NT2/D1 (cell line): ENCODE measurements around the gene TRPC6.

Experiments used
- DNase-seq: peaks from one replicate; pipeline ENCODE4 v3.0.0-alpha.2; 2011; ENCODE audit warnings: low read depth, low spot score
- H3K27me3 ChIP-seq: 2 replicates; pipeline ENCODE4 v1.6.0; 2011; ENCODE audit warnings: mild to moderate bottlenecking; ENCODE audit not compliant: insufficient read length, insufficient read depth
- H3K36me3 ChIP-seq: 2 replicates; pipeline ENCODE4 v1.6.1; 2011; ENCODE audit warnings: mild to moderate bottlenecking, low read length, mixed read lengths; ENCODE audit not compliant: insufficient read depth, insufficient read length
- H3K4me1 ChIP-seq: 2 replicates; pipeline ENCODE4 v1.5.1; 2011; ENCODE audit not compliant: insufficient read depth, insufficient read length
- H3K4me3 ChIP-seq: 2 replicates; pipeline ENCODE4 v1.5.1; 2011; ENCODE audit warnings: low read depth; ENCODE audit not compliant: insufficient read length
- H3K9ac ChIP-seq: 2 replicates; pipeline ENCODE4 v1.6.0; 2011; ENCODE audit warnings: low read depth; ENCODE audit not compliant: insufficient read length
- H3K9me3 ChIP-seq: 2 replicates; pipeline ENCODE4 v1.5.1; 2011; ENCODE audit warnings: mild to moderate bottlenecking, low read length; ENCODE audit not compliant: insufficient read depth
- SUZ12 ChIP-seq: IDR thresholded peaks from 2 replicates; pipeline ENCODE4 v1.6.1; 2011; ENCODE audit not compliant: insufficient read length, insufficient read depth; ENCODE audit errors: extremely low read depth
- YY1 ChIP-seq: IDR thresholded peaks from 2 replicates; pipeline ENCODE4 v1.6.1; 2011; ENCODE audit not compliant: insufficient read length, insufficient read depth
- ZNF274 ChIP-seq: IDR thresholded peaks from 2 replicates; pipeline ENCODE4 v1.6.1; 2011; ENCODE audit warnings: mild to moderate bottlenecking, low read depth, low read length

The TRPC6 gene

DNA sequence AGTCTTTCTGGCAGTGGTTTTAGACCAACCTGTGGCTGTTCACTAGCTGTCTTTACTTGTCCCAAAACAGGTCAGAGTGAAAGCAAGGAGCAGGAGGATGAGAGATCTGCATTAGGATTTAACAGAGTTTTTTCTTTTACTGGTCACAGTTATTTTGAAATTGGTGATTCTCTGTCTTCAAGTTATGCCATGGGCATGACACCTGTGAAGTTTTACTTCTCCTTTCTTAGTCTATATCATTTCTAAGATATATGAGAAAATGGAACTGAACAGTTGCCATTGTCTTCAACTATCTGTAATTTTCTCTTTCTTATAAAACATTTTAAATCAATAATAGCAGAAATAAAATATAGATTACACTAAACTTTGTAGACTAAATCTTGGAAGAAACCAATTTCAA, 60.6 kb downstream of the TRPC6 start:
- H3K4me3 ChIP-seq, result no peak overlapping the region
- H3K9me3 ChIP-seq, result peaks cover 24% of the 10 kb centered on the region; the same call in 1 of the 2 replicates
- no peak for DNase-seq
- H3K4me1 ChIP-seq, result no peaks in the 10 kb centered on the region
- TF ChIP-seq ZNF274 (no peak), YY1 (no peak), SUZ12 (no peak)
- no peaks in the 10 kb centered on the region for H3K27me3 ChIP-seq
- no peak overlapping the region for H3K9ac ChIP-seq
- no peaks in the 10 kb centered on the region for H3K36me3 ChIP-seq

DNA sequence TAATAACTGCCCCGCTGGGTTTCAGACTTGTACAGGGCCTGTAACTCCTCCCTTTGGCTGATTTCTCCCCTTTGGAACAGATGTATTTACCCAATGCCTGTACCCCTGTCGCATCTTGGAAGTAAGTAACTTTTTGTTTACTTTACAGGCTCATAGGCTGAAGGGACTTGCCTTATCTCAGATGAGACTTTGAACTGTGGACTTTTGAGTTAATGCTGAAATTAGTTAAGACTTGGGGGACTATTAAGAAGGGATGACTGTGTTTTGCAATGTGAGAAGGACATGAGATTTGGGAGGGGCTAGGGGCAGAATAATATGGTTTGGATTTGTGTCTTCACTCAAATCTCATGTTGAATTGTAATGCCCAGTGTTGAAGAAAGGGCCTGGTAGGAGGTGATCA, 62.0 kb downstream of the TRPC6 start:
- Histone ChIP-seq H3K4me1 (no peaks in the 10 kb centered on the region), H3K4me3 (no peak overlapping the region), H3K9ac (no peak overlapping the region), H3K9me3 (peaks cover 24% of the 10 kb centered on the region; the same call in 1 of the 2 replicates), H3K36me3 (no peaks in the 10 kb centered on the region), H3K27me3 (no peaks in the 10 kb centered on the region)
- no peak for DNase-seq
- no peak for TF ChIP-seq SUZ12
- no peak for TF ChIP-seq YY1
- no peak for TF ChIP-seq ZNF274

DNA sequence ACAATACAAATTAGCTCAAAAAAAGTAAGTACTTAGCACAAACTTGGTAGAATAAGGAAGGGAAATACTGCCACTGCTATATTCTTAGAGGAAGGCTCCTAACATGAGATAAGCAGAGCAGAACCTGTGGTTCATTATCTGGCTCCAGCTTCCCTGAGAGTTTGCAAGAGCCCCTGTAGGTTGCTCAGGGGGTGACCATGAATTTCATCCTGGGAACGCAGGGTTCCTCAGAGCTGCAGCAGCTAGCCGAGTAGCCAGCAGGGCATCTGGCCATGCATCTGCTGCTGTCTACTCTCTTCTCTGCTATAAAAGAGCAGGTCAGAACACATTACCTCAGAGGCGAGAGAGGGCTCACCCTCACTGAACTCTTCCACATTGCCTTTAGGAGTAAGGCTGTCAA, 67.3 kb downstream of the TRPC6 start:
- no peak for TF ChIP-seq SUZ12
- no peak for TF ChIP-seq ZNF274
- TF ChIP-seq YY1, result no peak
- DNase-seq, result peak; percentile 3
- H3K4me1 ChIP-seq, result no peaks in the 10 kb centered on the region
- H3K9ac ChIP-seq, result no peak overlapping the region
- no peak overlapping the region for H3K4me3 ChIP-seq
- H3K27me3 ChIP-seq, result no peaks in the 10 kb centered on the region
- H3K9me3 ChIP-seq, result peaks cover 10% of the 10 kb centered on the region; the same call in 1 of the 2 replicates
- no peaks in the 10 kb centered on the region for H3K36me3 ChIP-seq

DNA sequence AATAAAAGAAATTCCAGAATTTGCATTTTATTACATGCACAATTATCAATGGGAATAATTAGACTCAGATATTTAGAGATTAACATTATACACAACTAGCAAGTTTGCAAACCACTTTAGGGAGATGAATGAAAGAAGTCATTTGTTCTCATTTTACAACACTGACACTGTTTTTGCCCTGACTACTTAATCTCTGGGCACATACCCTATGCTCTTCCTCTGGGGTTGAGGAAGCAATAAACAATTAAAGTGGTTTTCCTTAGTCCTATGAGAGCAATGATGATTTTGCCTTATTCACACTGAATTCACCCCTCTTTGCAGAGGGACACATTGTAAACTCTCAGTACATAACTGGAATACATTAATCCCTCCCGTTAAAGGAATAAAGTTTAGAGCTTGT, 72.7 kb downstream of the TRPC6 start:
- DNase-seq, result no peak
- TF ChIP-seq ZNF274 (no peak), SUZ12 (no peak), YY1 (no peak)
- Histone ChIP-seq H3K9ac (no peak overlapping the region), H3K4me3 (no peak overlapping the region), H3K27me3 (no peaks in the 10 kb centered on the region), H3K9me3 (no peaks in the 10 kb centered on the region), H3K36me3 (no peaks in the 10 kb centered on the region), H3K4me1 (no peaks in the 10 kb centered on the region)

DNA sequence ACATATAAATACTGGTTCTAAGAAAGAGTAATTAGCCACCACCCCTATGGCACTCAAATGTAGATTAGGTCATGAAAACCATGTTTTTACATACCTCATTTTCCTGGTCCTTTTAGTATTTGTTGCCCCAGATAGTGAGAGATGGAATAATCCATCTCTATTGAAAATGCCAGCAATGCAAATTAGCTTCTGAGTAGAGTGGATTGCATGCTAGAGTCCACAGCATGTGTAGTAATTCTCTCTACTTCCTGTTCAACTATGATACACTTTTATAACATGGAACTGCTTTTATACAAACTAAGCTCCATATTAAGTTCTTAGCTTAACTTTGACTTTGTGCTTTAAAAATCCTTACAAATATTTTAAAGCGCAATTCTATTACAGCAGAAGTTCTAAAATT, 73.2 kb downstream of the TRPC6 start:
- H3K4me3 ChIP-seq, result no peak overlapping the region
- H3K9ac ChIP-seq, result no peak overlapping the region
- H3K4me1 ChIP-seq, result no peaks in the 10 kb centered on the region
- TF ChIP-seq YY1, result no peak
- TF ChIP-seq SUZ12, result no peak
- TF ChIP-seq ZNF274, result no peak
- DNase-seq, result no peak
- no peaks in the 10 kb centered on the region for H3K36me3 ChIP-seq
- no peaks in the 10 kb centered on the region for H3K9me3 ChIP-seq
- H3K27me3 ChIP-seq, result no peaks in the 10 kb centered on the region

DNA sequence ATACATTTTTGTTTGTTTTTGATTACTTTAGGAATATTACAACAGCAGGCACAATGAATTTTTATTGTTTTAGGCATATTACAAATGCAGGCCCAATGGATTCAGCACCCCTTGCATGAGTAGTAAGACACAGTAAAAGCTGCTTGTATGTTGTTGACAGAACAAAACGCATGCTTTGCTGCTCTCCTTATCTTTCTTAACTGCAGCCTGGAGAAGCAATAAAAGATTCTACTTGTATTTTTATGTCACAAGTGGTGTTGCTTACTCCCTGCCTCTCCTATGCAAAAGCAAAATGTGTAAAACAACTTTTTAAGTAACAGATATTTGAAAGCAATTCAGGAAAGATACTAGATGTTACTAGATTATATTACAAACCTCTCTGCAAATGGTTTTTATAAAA, 73.9 kb downstream of the TRPC6 start:
- Histone ChIP-seq H3K36me3 (no peaks in the 10 kb centered on the region), H3K9me3 (no peaks in the 10 kb centered on the region), H3K4me3 (no peak overlapping the region), H3K4me1 (no peaks in the 10 kb centered on the region), H3K27me3 (no peaks in the 10 kb centered on the region), H3K9ac (no peak overlapping the region)
- TF ChIP-seq YY1 (no peak), ZNF274 (no peak), SUZ12 (no peak)
- no peak for DNase-seq

DNA sequence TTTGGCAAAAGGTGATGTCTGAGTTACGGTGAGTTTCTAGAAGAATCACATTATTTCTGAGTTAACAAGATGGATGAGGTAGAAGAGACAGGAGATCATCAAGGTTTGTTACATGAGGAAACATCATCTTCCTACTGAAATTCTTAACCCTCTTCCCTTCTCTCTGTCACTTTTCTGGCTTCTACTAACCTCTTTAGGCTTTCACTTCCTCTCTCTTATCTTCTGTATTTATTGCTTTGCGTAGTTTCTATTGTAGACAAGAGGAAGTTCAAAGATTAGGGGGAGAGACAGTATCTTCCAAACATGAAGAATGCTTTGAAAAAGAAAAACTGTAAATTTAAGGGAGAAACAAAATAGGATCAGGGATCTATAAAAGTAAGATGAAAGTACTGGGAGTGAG, 75.4 kb downstream of the TRPC6 start:
- Histone ChIP-seq H3K4me3 (no peak overlapping the region), H3K4me1 (no peaks in the 10 kb centered on the region), H3K9me3 (no peaks in the 10 kb centered on the region), H3K9ac (no peak overlapping the region), H3K36me3 (no peaks in the 10 kb centered on the region), H3K27me3 (no peaks in the 10 kb centered on the region)
- TF ChIP-seq YY1, result no peak
- TF ChIP-seq SUZ12, result no peak
- no peak for TF ChIP-seq ZNF274
- DNase-seq, result no peak
